NCI-H146 (cell line): ENCODE results near the gene SREBF1.
A peak's percentile ranks its signal among the peaks of the same experiment; 100 is the strongest.

ENCODE experiments used
- DNase-seq: peaks from one replicate; lab custom pipeline; 2025; lab: John Stamatoyannopoulos, UW

Gene SREBF1

DNA sequence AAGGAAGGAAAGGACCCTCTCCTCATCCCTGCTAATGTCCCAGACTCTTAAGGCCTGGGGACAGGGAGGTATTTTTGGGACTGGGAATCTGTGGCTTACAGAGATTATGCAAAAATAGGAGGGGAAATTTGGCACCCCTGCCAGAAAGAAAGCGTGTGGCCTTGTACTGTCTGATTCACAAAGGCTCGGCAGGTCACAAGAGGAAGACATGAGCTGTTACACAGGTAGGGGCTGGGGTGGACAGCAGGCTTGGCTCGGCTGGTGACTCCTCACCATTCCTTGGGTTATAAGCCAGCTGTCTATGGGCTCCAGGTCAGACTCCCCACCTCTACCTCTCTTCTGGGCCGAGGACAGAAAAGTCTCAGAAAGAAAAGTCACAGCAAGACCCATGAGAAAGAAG lies 20.7 kb upstream of the SREBF1 start:
- no peak for DNase-seq

DNA sequence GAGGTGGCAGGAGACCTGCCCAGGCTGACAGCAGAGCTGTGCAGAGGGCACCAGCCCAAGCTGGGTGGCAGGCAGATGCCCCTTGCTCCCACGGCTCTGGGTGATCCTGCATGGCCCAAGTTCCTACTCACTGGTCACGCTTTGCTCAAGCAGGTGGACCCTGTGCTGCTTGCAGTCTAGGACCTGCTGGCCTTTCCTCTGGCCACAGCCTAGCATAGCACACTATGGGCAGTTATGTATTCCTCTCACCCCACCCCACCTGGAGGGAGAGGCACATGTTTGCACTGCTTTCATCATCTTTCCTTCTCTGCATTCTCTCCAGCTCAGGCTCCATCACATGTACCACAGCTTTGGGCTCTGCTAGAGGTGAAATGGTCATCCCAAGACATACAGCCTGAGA lies 19.6 kb upstream of the SREBF1 start:
- DNase-seq: no peak

DNA sequence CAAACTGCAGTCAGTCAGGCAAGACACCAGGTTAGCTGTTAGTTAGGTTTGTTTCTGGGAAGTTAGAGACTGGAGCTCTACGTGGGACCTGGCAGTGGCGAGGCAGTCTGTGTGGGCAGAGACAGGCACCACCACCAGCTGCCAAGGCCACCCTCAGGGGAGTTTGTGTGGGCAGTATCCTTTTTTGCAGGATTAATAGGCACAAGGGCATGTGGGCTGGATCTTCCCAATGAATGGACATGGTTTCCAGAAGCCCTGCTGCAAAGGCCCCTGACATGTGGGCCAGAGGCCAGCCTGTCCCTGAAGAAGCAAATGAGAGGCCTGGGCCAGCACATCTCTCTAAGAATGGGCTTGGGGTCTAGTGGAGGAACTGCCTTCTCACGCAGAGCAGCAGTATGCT lies 19.2 kb upstream of the SREBF1 start:
- DNase-seq: no peak

DNA sequence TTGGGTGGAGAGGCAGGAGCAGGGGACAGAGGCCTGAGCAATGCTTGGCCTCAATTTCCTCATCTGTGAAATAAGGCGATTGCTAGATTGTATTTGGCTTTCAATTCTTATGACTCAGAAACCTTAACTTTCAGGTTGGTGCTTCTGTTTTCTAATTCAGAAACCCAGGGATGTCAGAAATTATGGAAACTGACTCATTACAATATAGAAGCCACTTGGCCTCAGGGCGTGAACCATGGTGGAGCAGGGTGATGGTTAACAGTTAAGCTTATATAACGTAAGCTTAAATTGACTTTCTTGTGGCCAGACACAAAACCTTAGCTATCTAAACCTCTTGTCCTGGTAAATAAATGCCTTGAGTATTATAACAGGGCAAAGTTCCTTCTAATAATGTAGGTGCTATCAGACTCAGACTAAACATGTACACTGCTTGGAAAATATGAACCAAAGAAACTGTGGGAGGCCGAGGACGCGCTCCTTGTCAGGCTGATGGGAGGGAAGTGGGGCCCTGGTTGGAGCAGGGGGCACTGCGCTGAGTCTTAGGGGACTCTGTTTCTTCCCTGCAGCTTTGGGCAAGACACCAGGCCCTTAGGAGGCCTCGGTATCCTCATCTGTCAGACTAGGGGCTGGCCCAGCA lies 17.1 kb upstream of the SREBF1 start:
- no peak for DNase-seq

DNA sequence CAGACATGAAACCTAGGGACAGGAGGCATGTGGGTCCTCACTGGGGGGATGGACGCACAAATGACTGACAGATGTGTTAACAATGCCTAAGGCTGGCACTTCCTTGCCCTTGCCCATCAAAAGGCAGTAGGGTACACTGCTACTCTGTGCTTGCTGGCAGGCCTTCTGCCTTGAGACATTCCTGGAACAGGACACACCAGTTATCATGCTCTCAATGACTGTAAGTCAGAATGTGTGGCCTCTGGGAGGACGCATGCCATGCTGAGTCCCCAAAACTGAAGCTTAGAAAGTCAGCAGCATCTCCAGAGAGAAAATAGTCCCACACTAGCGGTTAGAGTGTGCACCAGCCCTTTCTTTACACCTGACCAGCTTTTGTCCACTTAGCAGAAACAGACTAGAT lies 16.1 kb upstream of the SREBF1 start:
- no peak for DNase-seq

DNA sequence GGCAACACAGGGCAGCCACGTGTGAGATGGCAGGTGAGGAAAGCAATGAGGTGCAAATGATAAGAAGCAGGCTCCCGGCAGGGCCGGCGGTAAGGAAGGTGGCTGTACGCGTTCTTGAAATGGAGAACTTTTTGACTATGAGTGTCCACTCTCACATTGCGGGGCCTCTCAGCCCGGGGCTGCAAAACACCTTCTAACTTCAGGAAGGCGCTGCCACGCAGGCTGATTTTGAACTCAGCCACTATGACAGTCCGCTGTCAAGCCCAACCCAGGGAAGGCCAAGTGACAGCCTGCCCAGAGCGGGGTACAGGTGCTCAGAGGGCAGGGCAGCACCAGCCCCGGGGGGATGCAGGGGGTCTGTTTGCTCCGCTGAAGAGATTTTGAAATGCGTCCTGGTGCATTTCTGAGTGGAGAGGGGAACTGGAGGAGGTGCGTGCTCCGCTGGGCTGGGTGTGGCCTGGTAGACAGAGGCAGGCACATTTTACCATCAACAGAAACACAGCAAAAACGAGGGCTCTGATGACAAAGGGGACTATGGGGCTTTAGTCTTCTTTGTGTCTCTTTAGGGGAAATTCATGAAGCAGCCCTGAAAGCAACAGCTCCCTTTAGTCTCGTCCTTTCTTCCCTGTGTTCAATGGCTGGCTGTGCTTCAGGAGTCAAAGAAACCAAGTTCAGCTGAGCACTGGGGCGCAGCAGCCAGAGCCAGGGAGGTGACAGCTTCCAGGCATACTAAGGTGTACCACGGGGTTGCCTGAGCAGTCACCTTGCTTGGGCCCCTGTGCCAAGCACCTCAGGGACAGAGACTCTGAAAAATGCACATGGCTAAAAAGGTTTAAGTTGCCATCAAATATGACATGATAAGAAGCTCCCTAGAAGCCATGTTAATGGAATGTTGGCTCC lies 14.6 kb upstream of the SREBF1 start:
- no peak for DNase-seq

DNA sequence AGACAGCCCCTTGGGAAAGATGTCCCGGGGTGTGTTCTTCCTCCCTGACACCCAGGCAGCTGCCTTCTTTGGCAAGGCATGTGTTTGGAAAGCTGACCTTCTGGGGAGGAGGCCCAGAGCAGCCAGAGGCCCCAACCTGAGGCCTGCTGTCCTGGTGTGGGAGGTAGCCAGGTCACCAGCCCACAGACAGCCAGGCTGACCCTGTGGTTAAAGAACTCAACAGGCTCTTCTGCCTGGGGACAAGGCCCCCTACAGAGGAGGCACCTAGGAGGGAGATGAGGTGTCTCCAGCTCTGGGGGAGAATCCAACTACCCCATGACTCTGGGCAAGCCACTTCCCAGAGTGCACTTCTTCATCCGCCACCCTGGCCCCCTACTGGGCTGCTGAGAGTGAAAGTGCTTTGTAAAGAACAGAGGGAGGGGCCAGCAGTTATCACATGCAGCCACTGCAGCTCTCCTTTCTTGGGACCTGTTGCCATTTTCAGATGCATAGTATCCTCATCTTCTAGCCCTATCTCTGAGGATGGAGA lies 13.1 kb upstream of the SREBF1 start:
- DNase-seq: peak; percentile 57

DNA sequence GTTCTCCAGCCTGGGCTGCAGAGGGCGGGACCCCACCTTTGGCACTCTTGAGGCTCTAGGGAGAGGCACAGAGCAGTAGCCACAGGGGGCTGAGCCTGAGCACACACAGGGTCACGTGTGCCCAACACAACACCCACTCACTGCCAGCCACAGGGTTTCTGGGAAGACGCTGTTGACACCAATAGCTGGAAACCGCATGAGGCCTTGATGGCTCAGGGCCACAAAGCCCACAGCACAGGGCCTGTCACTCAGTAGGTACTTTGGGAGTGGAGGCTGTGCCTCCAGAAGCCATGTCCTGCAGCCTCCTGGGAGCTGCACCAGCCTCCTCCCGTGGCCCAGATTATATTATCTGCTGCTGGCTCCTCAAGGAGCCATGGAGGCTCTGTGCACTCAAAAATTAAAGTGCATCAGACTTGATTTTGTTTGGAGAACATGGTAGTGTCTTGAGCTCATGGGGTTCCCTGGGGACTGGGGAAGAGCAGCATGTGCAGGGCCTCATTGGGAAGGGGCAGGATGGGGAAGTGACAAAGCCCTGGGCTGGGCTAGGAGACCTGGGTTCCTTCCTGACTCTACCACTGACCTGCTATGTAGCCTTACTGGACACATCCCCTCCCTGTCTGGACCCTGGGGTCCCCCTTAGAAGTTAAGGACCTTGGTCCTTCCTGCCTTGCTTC lies 12.5 kb upstream of the SREBF1 start:
- peak; percentile 58 for DNase-seq

DNA sequence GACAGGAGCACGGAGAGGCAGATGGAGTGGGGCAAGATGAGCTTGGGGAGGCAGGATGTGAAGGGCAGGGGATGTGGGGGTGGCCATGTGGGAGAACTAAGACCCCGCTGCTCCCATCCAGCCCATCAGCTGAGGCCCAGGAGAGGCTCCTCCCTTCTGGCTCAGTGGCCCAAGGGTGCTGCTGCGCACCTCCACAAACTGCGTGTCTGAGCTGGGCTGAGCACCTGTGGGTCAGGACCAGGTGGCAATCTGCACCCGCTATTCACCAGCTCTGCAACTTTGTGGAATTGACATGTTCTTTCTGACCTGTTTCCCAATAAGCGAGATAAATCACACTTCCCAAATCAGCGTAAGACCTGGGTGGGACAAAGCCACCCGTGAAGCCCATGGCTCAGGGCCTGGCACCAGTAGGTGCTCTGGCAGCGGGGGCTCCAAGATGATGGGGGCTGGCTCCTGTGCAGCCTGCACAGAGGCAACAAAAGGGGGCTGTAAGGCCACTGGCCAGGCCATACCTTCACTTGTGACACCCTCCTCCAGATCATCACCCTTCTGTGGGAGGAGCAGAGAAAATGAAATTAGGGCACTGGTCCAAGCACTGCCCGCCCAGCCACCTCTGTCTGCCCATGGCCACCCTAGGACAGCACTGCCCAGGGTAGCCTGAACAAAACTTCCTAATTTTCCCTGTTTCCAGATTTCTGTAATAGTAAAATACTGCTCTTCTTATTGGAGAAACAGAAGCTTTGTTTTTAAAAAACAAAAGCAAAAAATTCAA lies 11.7 kb upstream of the SREBF1 start:
- DNase-seq: no peak

DNA sequence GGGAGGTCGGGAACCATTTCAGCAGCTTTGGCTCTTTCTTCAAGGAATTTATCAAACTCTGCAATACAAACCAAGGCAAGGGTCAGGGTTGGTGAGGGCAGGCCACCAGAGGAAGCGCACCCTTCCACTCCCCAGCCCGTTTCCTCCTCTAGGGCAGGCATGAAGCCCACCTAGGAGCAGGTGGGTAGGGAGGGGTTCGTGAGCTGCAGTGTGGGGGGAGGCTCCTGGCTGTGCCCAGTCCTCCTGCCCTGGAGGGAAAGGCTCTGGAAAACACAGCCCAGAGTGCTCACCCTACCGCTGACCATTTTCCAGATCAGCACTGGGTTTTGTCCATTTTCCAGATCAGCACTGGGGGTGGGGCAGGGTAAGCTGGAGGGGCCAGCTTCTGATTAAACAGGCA lies 10.9 kb upstream of the SREBF1 start:
- DNase-seq: no peak

DNA sequence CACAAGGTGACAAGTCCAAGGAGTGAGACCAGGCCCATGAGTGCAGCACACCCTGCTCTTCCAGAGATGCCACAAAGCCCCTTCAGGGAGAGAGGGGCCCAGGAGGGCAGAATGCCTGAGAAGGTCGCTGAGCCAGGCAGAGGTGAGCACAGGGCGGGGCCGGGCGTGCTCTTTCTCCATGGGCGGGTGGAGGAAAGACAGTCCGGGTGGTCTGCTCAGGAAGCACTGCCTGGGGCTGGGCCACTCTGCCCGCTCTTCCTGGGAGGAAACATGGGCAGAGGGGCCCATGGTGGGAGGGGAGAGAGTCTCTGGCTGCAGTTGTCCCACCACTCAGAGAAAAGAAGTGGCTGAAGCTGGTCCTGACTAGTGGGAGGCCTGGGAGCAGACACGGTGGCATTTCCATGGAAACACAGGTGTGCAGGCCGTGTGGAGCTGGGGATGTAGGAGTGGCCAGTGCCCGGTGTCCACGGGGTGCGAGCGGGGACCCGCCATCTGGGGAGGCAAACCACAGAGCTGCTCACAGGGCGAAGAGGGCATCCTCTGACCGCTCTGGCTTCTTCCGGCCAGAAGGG lies 10.4 kb upstream of the SREBF1 start:
- DNase-seq: no peak

DNA sequence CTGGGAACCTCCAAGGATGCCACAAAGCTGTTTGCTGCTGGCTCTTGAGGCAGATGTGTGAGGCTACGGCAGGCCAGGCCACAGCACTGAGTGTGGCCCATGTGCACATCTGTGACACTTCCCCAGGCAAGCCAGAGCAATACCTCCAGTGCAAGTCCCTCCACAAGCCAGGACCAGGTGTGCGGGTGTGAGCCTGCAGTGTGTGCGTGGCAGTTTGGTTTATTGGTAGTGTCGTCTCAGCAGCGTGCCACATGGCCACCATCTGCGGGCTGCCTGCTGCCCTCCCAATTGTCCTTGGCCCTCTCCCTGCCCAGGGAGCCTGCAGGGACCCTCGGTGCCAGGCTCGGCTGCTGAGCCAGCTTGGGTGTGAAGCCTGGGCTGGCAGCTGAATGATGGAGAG lies 9.9 kb upstream of the SREBF1 start:
- no peak for DNase-seq

DNA sequence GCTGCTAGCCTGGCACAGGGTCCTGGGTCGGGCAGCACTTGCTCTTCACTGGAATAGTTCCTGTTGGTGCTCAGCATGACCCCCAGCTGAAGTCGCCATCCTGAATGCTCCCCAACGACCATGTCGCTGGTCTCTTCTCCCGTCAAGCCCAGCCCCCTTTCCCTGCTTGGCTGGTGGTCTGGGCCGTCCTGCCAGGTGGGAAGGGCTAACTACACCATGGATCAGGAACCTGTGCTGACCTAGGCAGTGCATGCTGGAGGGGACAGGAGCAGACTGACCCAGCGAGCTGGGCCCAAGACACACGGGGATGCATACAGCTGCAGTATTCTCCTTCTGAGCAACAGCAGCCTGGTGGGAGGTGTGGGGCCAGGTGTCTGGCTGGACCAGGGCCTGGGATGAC lies 9.2 kb upstream of the SREBF1 start:
- DNase-seq: no peak

DNA sequence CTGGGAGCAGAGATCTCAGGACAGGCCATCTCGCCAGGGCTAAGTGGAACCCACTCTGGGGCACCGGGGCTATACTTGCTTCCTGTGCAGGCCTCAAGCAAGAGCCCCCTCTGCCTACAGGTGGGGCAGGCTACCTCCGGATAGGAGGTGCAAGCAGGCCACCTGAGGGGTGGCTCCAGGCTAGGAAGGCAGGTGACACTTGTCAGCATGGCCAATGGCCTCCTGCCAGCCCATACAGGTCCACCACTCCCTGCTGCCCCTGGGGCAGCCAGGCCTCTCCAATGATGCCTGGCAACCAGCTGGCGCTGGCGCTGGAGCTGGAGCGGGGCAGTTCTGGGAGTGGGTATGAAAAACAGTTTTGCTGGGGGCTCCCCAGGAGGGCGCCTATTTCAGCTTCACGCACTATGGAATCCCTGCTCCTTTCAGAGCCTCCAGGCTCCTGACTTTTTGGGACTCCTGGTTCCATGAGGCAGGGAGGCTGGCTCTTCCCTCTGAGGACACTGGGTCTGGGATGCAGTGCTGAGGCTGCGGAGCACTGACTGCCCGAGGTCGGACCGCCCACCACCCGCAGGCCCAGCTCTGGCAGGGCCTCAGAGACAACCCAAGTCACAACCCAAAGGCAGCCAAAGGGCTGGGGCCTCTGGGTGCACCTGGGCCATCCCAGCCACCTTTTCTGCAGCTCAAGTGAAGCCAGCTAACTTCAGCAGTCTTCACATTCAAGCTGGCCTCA lies 8.4 kb upstream of the SREBF1 start:
- peak; percentile 28 for DNase-seq

DNA sequence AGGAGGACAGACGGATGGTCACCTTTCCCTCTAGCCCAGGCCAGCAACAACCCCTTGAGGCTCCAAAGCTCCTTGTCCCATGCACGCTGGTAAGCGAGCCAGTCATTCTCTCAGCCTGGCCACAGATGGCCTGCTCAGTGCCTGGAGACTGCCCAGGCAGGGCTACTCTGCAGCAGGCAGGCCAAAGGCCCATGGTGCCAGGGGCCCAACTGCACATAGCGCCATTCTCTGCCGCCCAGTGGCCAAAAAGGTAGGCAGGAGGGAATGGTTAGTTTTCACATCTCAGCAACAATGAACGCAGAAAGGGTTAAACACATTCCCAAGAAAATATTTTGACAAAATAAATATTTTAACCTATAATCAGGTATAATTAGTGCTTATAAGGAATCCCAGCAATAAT lies 7.7 kb upstream of the SREBF1 start:
- DNase-seq: no peak

DNA sequence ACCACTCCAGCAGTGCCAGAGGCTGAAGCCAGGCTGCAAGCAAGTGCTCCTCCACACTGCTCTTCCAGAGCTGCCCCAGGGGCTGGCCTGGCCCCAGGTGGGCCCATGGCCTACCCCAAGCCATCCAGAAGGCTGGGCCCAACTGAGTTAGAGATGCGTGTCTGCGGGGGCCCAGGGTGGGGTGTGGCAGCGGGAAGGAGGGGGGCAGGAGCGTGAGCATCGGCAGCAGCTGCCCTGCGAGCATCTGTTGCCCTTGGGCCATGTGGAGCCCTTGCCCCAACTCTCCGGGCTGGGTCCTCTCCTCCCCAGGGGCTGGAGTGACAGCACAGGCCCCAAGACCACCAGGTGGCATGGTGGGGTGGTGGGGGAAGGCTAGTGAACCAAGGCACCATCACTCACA lies 7.3 kb upstream of the SREBF1 start:
- DNase-seq: no peak

DNA sequence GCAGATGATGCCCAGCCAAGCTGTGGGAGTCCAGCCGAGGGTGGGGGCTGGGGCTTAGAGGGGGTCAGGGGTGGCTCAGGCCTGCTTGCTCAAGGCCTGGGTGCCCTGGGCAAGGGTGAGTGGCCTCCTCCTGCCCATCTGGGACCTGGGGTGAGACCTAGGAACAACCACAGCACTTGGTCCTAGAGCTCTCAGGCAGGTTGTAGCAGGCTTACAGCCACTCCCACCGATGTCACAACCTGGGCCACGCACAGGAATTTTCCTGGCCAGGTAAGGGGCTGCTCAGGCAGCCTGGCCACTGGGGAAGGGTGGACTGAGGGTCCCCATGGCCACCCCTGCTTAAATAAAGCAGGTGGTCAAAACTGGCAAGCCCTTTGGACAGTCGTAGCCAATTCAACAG lies 6.3 kb upstream of the SREBF1 start:
- DNase-seq: no peak

DNA sequence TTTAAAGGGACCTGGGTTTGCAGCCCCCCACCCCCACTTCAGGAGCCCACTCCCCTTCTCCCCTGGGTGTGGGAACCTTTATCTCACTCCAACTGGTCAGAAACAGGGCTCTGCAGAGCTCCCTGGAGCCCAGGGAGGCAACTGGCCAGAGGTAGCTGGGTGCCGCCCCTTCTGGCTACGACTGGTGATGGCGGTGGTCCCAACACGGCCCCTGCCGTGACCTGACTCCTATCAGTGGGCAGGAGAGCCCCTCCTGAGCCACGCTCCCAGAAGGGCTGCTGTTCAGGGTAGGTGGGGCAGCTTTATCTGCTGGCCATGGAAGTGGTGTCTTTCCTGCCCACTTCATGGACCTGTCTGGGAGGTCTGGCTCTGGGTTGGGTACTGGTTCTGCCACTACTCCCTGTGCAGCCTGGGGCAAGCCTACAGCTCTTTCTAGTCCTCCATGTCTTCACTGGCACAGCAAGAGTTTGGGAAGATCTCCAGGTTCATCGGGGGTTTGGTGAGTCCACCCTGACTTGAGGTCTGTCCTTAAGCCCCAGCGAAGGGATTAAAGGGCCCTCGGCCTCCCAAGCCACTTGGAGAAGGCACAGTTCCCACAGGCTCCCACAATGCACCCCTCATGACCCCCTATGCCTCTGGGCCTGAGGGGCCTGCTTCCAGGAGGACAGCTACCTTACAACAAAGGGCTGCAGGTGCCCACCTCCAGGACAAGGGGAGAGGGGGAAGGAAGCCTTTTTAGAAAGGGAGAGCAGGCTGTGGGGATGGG lies 5.5 kb upstream of the SREBF1 start:
- DNase-seq: no peak

DNA sequence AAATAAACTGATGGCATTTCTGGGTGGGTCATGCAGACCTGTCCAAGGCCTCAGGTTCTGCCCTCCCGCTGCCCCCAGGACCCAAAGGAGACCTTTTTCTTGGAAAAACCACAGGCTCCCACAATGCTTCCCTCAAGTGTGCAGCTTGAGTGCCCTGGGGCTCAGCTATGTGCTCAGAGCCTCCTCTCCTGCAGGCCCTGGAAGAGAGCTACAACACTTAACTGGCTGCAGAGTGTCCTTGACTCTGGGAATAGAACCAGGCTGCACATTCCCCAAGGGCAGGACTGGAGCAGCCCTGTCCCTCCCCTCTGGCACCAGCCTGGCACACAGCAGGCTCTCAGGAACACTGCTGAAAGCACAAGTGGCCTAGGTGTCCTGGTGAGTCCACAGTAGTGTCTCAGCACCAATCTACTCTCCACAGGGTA lies 4.8 kb upstream of the SREBF1 start:
- DNase-seq: no peak
